ENCODE measurements around the gene VPS25. TPM values are rescaled to one million over a fixed set of nuclear protein-coding genes. Genes with fewer than 3 reads are reported as not detected.
"Not testable (repeated sequence)": the region's sequence is repeated elsewhere in the genome, so short reads cannot be mapped to it uniquely, and the experiment has no call there.

Gene VPS25
- total RNA-seq, 1 experiment from 2014 or later, result 71.0 TPM

- Histone ChIP-seq H3K27ac (peak overlapping the region; percentile 26), H3K27me3 (no peaks in the 10 kb centered on the region), H3K4me3 (no peak overlapping the region), H3K9me3 (replicated peaks) (no peaks in the 10 kb centered on the region), H3K4me1 (peaks cover 18% of the 10 kb centered on the region), H3K36me3 (no peaks in the 10 kb centered on the region)
- DNase-seq, result peak; percentile 61 to 65
Measured at GRCh38 chr17:42759982-42760651, 13.1 kb upstream of the VPS25 start.

- DNase-seq, result no peak
- Histone ChIP-seq H3K27me3 (no peaks in the 10 kb centered on the region), H3K9me3 (replicated peaks) (no peaks in the 10 kb centered on the region), H3K36me3 (no peaks in the 10 kb centered on the region), H3K27ac (peak within 1 kb of the TSS; percentile 26), H3K4me3 (no peak within 1 kb of the TSS), H3K4me1 (peaks cover 18% of the 10 kb centered on the region)
Measured at GRCh38 chr17:42760652-42761581, 12.3 kb upstream of the VPS25 start, which contains the start of gene RAMP2. Gene RAMP2, plus strand, starts transcription at chr17:42761227. Its CDS starts 35 bp downstream, at chr17:42761262.

- Histone ChIP-seq H3K27me3 (no peaks in the 10 kb centered on the region), H3K4me1 (peaks cover 18% of the 10 kb centered on the region), H3K4me3 (no peak overlapping the region), H3K9me3 (replicated peaks) (no peaks in the 10 kb centered on the region), H3K36me3 (no peaks in the 10 kb centered on the region), H3K27ac (no peak overlapping the region)
- no peak for DNase-seq
Measured at GRCh38 chr17:42761638-42762037, 11.6 kb upstream of the VPS25 start.

GRCh38 chr17:42766124-42766523 is 7.1 kb upstream of the VPS25 start:
- no peaks in the 10 kb centered on the region for H3K9me3 ChIP-seq (replicated peaks)
- no peak for DNase-seq

GRCh38 chr17:42767512-42767911 is 5.7 kb upstream of the VPS25 start:
- Histone ChIP-seq H3K36me3 (no peaks in the 10 kb centered on the region), H3K27ac (no peak overlapping the region)
- DNase-seq, result no peak

More at GRCh38 chr17:42766124-42766523, 7.1 kb upstream of the VPS25 start:
- no peak overlapping the region for H3K4me3 ChIP-seq
- no peak overlapping the region for H3K27ac ChIP-seq
- H3K36me3 ChIP-seq, result no peaks in the 10 kb centered on the region
- H3K27me3 ChIP-seq, result no peaks in the 10 kb centered on the region
- H3K4me1 ChIP-seq, result peaks cover 7% of the 10 kb centered on the region

GRCh38 chr17:42768006-42768405 is 5.2 kb upstream of the VPS25 start:
- not testable (repeated sequence) for H3K36me3 ChIP-seq; H3K4me3 ChIP-seq; H3K4me1 ChIP-seq; H3K27ac ChIP-seq; H3K27me3 ChIP-seq; H3K9me3 ChIP-seq (replicated peaks); DNase-seq

More at GRCh38 chr17:42767512-42767911, 5.7 kb upstream of the VPS25 start:
- H3K4me3 ChIP-seq, result no peak overlapping the region
- H3K27me3 ChIP-seq, result no peaks in the 10 kb centered on the region
- peaks cover 7% of the 10 kb centered on the region for H3K4me1 ChIP-seq
- no peaks in the 10 kb centered on the region for H3K9me3 ChIP-seq (replicated peaks)

GRCh38 chr17:42769964-42770363 is 3.3 kb upstream of the VPS25 start:
- DNase-seq, result not testable (repeated sequence)

GRCh38 chr17:42772945-42773289 is 332 bp upstream of the VPS25 start:
- H3K27me3 ChIP-seq, result no peaks in the 10 kb centered on the region
- H3K27ac ChIP-seq, result peak overlapping the region; percentile 71
- no peaks in the 10 kb centered on the region for H3K9me3 ChIP-seq (replicated peaks)
- peaks cover 8% of the 10 kb centered on the region; the same call in 1 of the 2 replicates for H3K36me3 ChIP-seq
- H3K4me3 ChIP-seq, result peak overlapping the region; percentile 74
- H3K4me1 ChIP-seq, result peaks cover 9% of the 10 kb centered on the region; the same call in 1 of the 2 replicates
- no peak for DNase-seq

More at GRCh38 chr17:42769964-42770363, 3.3 kb upstream of the VPS25 start:
- H3K4me3 ChIP-seq; H3K9me3 ChIP-seq (replicated peaks); H3K27ac ChIP-seq; H3K27me3 ChIP-seq; H3K4me1 ChIP-seq; H3K36me3 ChIP-seq: not testable (repeated sequence)

GRCh38 chr17:42774066-42774745 is 957 bp downstream of the VPS25 start:
- Histone ChIP-seq H3K36me3 (peaks cover 12% of the 10 kb centered on the region), H3K27me3 (no peaks in the 10 kb centered on the region), H3K27ac (peak overlapping the region; percentile 71), H3K4me3 (peak overlapping the region; percentile 74), H3K4me1 (peaks cover 9% of the 10 kb centered on the region; the same call in 1 of the 2 replicates), H3K9me3 (replicated peaks) (no peaks in the 10 kb centered on the region)
- no peak for DNase-seq

- Histone ChIP-seq H3K36me3 (peaks cover 13% of the 10 kb centered on the region), H3K27ac (no peak overlapping the region), H3K9me3 (replicated peaks) (no peaks in the 10 kb centered on the region), H3K4me3 (no peak overlapping the region), H3K4me1 (peaks cover 9% of the 10 kb centered on the region; the same call in 1 of the 2 replicates), H3K27me3 (no peaks in the 10 kb centered on the region)
- DNase-seq, result no peak
Measured at GRCh38 chr17:42775534-42776098, 2.4 kb downstream of the VPS25 start.

GRCh38 chr17:42778570-42778969 is 5.3 kb downstream of the VPS25 start:
- no peaks in the 10 kb centered on the region for H3K9me3 ChIP-seq (replicated peaks)
- H3K4me1 ChIP-seq, result peaks cover 9% of the 10 kb centered on the region; the same call in 1 of the 2 replicates
- DNase-seq, result no peak
- no peak overlapping the region for H3K4me3 ChIP-seq
- H3K27ac ChIP-seq, result no peak overlapping the region
- H3K36me3 ChIP-seq, result peaks cover 13% of the 10 kb centered on the region
- no peaks in the 10 kb centered on the region for H3K27me3 ChIP-seq

GRCh38 chr17:42779304-42779935 is 6.2 kb downstream of the VPS25 start:
- Histone ChIP-seq H3K4me3 (no peak overlapping the region), H3K27ac (no peak overlapping the region), H3K4me1 (peaks cover 5% of the 10 kb centered on the region; the same call in 1 of the 2 replicates), H3K27me3 (no peaks in the 10 kb centered on the region), H3K36me3 (peaks cover 13% of the 10 kb centered on the region), H3K9me3 (replicated peaks) (no peaks in the 10 kb centered on the region)
- DNase-seq, result no peak

GRCh38 chr17:42779936-42780850 is 6.9 kb downstream of the VPS25 start, which contains the start of gene WNK4:
Gene WNK4, plus strand, starts transcription at chr17:42780610. Its CDS starts 89 bp downstream, at chr17:42780699.
- H3K36me3 ChIP-seq, result peaks cover 13% of the 10 kb centered on the region
- no peaks in the 10 kb centered on the region for H3K4me1 ChIP-seq
- DNase-seq, result no peak
- H3K27me3 ChIP-seq, result no peaks in the 10 kb centered on the region
- H3K9me3 ChIP-seq (replicated peaks), result no peaks in the 10 kb centered on the region
- H3K4me3 ChIP-seq, result no peak within 1 kb of the TSS
- no peak within 1 kb of the TSS for H3K27ac ChIP-seq
